GM12801 (cell line): Measurements from ENCODE around the gene ZNF398.

Experiments used
- TF ChIP-seq, protein P1 (sequence below): IDR thresholded peaks from one replicate; pipeline ENCODE4 v1.5.1; 2011; ENCODE audit warnings: control low read depth; ENCODE audit not compliant: insufficient read length; ENCODE audit errors: extremely low read depth

The ZNF398 gene

DNA sequence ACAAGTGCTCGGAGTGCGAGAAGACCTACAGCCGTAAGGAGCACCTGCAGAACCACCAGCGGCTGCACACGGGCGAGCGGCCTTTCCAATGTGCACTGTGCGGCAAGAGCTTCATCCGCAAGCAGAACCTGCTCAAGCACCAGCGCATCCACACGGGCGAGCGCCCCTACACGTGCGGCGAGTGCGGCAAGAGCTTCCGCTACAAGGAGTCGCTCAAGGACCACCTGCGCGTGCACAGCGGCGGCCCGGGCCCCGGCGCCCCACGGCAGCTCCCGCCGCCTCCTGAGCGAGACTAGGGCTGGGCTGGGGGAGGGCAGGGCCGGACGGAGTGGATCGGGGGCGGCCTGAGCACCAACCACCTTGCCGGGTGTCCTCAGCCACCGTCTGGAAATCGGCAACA, 77.1 kb downstream of the ZNF398 start:
- TF ChIP-seq, protein P1, sequence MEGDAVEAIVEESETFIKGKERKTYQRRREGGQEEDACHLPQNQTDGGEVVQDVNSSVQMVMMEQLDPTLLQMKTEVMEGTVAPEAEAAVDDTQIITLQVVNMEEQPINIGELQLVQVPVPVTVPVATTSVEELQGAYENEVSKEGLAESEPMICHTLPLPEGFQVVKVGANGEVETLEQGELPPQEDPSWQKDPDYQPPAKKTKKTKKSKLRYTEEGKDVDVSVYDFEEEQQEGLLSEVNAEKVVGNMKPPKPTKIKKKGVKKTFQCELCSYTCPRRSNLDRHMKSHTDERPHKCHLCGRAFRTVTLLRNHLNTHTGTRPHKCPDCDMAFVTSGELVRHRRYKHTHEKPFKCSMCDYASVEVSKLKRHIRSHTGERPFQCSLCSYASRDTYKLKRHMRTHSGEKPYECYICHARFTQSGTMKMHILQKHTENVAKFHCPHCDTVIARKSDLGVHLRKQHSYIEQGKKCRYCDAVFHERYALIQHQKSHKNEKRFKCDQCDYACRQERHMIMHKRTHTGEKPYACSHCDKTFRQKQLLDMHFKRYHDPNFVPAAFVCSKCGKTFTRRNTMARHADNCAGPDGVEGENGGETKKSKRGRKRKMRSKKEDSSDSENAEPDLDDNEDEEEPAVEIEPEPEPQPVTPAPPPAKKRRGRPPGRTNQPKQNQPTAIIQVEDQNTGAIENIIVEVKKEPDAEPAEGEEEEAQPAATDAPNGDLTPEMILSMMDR, result no peak

DNA sequence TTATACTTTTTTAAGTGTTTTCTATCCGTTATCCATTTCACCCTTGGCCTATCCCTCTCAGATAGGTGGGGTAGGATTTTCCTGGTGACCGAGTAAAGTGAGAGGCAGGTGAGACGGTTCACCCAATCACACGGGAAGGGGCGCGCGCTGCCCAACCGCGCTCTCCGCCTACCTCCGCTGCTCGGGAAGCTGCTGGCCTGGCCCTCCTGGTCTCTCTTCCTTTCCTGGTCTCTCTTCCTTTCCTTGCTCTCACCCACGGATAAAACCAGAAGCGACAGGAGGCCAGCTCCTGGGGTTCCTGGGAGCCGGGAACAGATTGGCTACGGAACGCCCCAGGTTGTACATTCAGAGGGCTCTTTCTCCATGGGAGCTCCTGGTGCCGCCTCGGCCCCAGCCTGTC, 77.9 kb downstream of the ZNF398 start:
- TF ChIP-seq, protein P1, result no peak

DNA sequence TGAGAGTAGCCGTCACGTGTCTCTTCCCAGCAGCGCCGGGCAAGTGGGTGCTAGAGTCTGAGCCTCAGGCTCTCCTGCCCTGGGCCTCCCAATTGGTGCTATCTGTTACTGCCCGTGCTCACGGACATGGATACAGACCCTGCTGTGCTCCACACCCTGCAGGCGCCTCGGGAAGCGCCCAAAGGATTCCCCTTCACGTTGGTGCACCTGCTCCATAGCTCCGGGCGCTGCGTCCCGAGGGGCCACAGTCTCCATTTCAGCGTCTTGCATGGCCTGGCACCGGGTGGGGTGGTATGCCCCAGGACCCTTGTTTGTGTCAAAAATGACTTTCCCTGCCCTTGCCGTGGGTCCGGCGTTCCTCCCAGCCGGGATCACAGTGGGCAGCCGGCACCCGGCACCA, 78.4 kb downstream of the ZNF398 start:
- TF ChIP-seq, protein P1, result no peak

DNA sequence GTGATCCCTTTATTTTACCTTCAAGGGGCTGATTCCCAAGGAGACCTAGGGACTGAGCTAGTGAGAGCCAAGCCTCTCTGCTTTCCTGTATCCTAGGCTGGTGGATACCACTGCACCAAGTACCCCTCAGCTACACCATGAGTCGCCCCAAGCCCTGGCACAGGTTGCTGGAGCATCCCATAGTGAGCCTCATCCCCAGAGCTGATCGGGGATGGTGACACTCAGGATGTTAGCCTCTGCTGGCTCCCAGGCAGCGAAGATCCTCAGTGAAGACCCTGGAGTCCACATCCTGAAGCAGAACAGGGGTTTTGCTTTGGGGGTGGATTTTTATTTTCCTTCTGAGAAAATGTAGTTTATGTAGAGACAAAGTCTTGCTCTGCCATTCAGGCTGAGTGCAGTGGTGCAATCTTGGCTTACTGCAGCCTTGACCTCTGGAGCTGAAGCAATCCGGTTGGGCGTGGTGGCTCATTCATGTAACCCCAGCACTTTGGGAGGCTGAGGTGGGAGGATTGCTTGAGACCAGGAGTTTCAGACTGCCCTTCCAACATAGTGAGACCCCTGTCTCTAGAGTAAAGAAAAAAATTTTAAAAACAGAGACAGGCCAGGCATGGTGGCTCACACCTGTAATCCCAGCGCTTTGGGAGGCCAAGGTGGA, 79.7 kb downstream of the ZNF398 start:
- TF ChIP-seq, protein P1, result no peak

GRCh38 chr7:149228831-149229471, 81.7 kb downstream of the ZNF398 start:
- TF ChIP-seq, protein P1, result no peak

GRCh38 chr7:149229526-149229925, 82.3 kb downstream of the ZNF398 start:
- TF ChIP-seq, protein P1, result no peak

GRCh38 chr7:149232362-149232761, 85.1 kb downstream of the ZNF398 start:
- TF ChIP-seq, protein P1, result no peak
